Transverse colon (tissue), 4 donors: ENCODE results near the gene SPATA31E1. TPM values are rescaled to one million over a fixed set of nuclear protein-coding genes. Genes with fewer than 3 reads are reported as not detected.

Source experiments
- DNase-seq: peaks from one replicate; pipeline ENCODE4 v3.0.0-alpha.2; 2019
- H3K27ac ChIP-seq, 4 donors: fragments of 200-600 bp; sonication (generic); 2 replicates each; pipeline ENCODE4 v1.5.1; 2016 to 2018; ENCODE audit warnings: inconsistent platforms in 4 of 4
- H3K27me3 ChIP-seq: fragments of 200-600 bp; sonication (generic); 2 replicates; pipeline ENCODE4 v1.5.1; 2017; ENCODE audit warnings: inconsistent platforms
- H3K36me3 ChIP-seq, 4 donors: fragments of 200-600 bp; sonication (generic); 2 replicates each; pipeline ENCODE4 v1.5.1; 2017 to 2019; ENCODE audit warnings: inconsistent platforms in 4 of 4
- H3K4me1 ChIP-seq, 4 donors: fragments of 200-600 bp; sonication (generic); 2 replicates each; pipeline ENCODE4 v1.5.1; 2017 to 2020; ENCODE audit warnings: inconsistent platforms in 4 of 4
- H3K4me3 ChIP-seq, 4 donors: fragments of 200-600 bp; sonication (generic); 1 replicate in 1 of 4; 2 replicates in 3 of 4; pipeline versions ENCODE4 v1.5.1 to v1.6.1; 2017 to 2019; ENCODE audit warnings: inconsistent platforms in 4 of 4
- H3K9me3 ChIP-seq, 2 donors: fragments of 200-600 bp; sonication (generic); 2 replicates each; pipeline ENCODE4 v1.5.1; 2017 to 2019; ENCODE audit warnings: inconsistent platforms in 2 of 2
- EP300 ChIP-seq: sonication (generic); formaldehyde crosslinking; IDR thresholded peaks from one replicate; pipeline ENCODE4 v1.6.1; 2017; ENCODE audit warnings: antibody characterized with exemption, low read depth
- POLR2A ChIP-seq: fragments of 450-650 bp; IDR thresholded peaks from one replicate; pipeline ENCODE4 v1.6.1; 2016; ENCODE audit warnings: antibody characterized with exemption, mild to moderate bottlenecking, moderate library complexity
- POLR2AphosphoS5 ChIP-seq, 3 donors: sonication (generic); formaldehyde crosslinking; IDR thresholded peaks; one replicate each; pipeline ENCODE4 v1.6.1; 2016; ENCODE audit warnings: antibody characterized with exemption in 3 of 3
- WGBS, 2 donors: methylation state at CpG; one replicate each; pipeline ENCODE4 v1.1.5; 2018; ENCODE audit warnings: low coverage in 1 of 2; 5-methylcytosine and 5-hydroxymethylcytosine counted together
- in situ Hi-C, 4 donors: fragments of 200-750 bp; cut with MboI; loops; one replicate each; pipeline versions ENCODE4 v1.15.0 to v1.15.1; 2017; ENCODE audit warnings: low sequenced_read_pairs in 3 of 4, low pct_ligation_motif_present in 1 of 4, low pct_unique_long_range_greater_than_20kb in 1 of 4
- intact Hi-C: fragments of 100-400 bp; cut with DNase I; formaldehyde crosslinking; loops from one replicate; pipeline ENCODE4 v1.15.1; 2023; ENCODE audit warnings: low total_unique reads
- total RNA-seq, 4 donors: library from RNA; depleted of rRNA; stranded (reverse); fragments of >200 nt; gene quantifications; one replicate each; pipeline ENCODE4 v1.1.0, GENCODE V29; 2016
- TF ChIP-seq, protein P1 (sequence below), 5 experiments: fragments of 200-600 bp in 3 of 5; fragments of 450-650 bp in 2 of 5; sonication (generic) in 3 of 5; IDR thresholded peaks; 1 replicate in 2 of 5; 2 replicates in 3 of 5; pipeline ENCODE4 v1.5.1; 2016 to 2017; ENCODE audit warnings: antibody characterized with exemption in 5 of 5, inconsistent platforms in 3 of 5, mild to moderate bottlenecking in 2 of 5, moderate library complexity in 1 of 5

Gene SPATA31E1
- total RNA-seq, 4 donors from 2014 or later = not detected

DNA sequence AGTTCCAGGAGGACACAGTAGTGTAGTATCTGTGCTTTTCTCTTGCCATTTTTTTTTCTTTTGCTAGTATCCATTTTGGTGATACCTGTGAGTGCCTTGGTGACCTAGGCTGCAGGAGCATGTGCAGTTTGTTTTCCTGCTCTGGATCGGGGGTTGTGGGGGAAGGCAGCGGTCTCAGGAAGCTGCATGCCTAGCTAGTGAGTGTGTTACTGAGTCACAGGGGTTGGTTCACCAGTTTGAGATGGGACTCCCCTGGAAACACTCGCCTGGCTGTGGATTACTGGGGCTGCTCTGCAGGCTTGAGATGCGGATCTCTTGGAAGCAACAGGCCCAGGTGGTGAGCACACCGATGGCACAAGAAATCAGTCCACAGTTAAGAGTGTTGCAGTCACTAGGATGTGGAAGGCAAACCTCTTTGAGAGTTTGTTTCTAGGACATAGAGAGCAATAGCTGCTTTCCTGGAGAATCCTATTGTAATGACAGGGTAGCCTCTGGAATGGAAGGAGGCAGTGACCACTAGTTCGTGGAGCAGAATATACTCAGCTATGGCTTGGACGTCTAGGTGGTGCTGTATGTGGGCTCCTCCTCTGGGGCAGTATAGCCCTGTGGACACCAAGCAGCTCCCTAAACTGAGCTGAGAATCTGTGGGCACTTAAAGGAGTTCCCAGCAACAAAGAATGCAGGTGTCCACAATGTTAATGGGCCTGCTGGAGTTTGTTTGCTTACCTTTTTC lies 20.0 kb upstream of the SPATA31E1 start:
- no peak overlapping the region for H3K4me3 ChIP-seq
- no peaks in the 10 kb centered on the region for H3K27me3 ChIP-seq
- TF ChIP-seq POLR2AphosphoS5 (IDR thresholded peaks at IDR 0.05) (no peak), POLR2A (no peak), EP300 (no peak)
- TF ChIP-seq, protein P1, sequence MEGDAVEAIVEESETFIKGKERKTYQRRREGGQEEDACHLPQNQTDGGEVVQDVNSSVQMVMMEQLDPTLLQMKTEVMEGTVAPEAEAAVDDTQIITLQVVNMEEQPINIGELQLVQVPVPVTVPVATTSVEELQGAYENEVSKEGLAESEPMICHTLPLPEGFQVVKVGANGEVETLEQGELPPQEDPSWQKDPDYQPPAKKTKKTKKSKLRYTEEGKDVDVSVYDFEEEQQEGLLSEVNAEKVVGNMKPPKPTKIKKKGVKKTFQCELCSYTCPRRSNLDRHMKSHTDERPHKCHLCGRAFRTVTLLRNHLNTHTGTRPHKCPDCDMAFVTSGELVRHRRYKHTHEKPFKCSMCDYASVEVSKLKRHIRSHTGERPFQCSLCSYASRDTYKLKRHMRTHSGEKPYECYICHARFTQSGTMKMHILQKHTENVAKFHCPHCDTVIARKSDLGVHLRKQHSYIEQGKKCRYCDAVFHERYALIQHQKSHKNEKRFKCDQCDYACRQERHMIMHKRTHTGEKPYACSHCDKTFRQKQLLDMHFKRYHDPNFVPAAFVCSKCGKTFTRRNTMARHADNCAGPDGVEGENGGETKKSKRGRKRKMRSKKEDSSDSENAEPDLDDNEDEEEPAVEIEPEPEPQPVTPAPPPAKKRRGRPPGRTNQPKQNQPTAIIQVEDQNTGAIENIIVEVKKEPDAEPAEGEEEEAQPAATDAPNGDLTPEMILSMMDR (IDR thresholded peaks at IDR 0.05) = no peak
- DNase-seq = no peak
- in situ Hi-C loops = no loop called here
- H3K9me3 ChIP-seq = peaks cover 0 to 3% of the 10 kb centered on the region in 2 donors
- WGBS, 2 donors = 78 to 80% methylated on average over 1 to 7 of the region's 7 CpGs
- H3K27ac ChIP-seq = no peak overlapping the region
- intact Hi-C loops = no loop called here
- H3K36me3 ChIP-seq = no peaks in the 10 kb centered on the region
- H3K4me1 ChIP-seq = peaks cover 0 to 7% (median 1%) of the 10 kb centered on the region in 4 donors

DNA sequence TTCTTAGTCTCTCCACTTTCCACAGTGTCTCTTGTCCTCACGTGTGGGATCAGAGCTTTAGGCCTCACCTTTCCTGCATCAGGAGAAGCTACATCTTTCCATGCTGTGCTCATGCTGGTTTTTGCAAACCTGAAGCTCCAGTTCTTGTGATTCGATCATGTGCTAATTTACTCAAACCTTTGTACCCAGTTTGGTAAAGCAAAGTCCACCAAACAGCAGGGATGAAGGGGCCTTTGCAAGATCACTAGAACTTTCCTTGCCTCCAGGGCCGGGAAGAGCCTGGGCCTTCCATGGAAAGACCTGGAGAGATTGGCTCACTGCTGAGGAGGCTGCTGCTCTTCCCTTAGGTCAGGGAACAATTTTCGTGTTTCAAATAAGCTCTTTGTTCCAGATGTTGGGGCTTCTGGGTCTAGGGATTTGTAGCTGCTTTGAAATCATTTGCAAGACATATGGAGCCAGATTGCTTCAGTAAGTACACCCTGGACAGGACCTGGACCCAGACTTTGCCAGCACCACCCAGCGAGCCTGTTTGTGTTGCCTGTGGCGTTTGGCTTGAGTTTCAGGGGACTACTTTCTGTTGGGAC lies 18.7 kb upstream of the SPATA31E1 start:
- H3K36me3 ChIP-seq = no peaks in the 10 kb centered on the region
- WGBS, 2 donors = 61 to 70% methylated on average over 4 to 6 of the region's 6 CpGs
- no peak overlapping the region for H3K27ac ChIP-seq

DNA sequence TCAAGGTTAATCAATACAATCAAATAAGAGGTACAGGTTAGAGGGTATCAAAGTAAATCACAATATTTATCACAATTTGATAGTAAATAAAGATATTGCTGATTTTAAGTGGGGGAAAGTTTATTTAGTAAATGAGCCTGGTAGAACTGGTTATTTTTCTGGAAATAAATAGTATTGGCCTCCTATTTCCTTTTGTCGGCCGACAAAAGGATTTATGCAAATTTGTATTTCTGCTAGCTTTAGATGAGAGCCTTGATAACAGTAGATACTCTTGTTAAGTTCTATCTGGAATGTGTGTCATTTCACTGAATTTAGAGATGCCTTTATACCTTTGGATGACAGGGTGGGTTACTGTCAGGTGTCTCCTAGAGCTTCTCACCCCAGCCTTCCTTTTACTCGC lies 17.8 kb upstream of the SPATA31E1 start:
- intact Hi-C loops = no loop called here
- TF ChIP-seq EP300 (no peak), POLR2A (no peak), POLR2AphosphoS5 (IDR thresholded peaks at IDR 0.05) (no peak)
- TF ChIP-seq, protein P1 (IDR thresholded peaks at IDR 0.05) = no peak
- Histone ChIP-seq H3K27me3 (no peaks in the 10 kb centered on the region), H3K9me3 (peaks cover 0 to 3% of the 10 kb centered on the region in 2 donors), H3K4me3 (no peak overlapping the region), H3K27ac (no peak overlapping the region), H3K36me3 (no peaks in the 10 kb centered on the region), H3K4me1 (peaks cover 0 to 7% (median 1%) of the 10 kb centered on the region in 4 donors)
- in situ Hi-C loops = no loop called here
- no peak for DNase-seq
- WGBS, 2 donors = 89 to 92% methylated on average over 3 of the region's 3 CpGs

More for the DNA sequence above, 18.7 kb upstream of the SPATA31E1 start:
- TF ChIP-seq EP300 (no peak), POLR2A (no peak), POLR2AphosphoS5 (IDR thresholded peaks at IDR 0.05) (no peak)
- TF ChIP-seq, protein P1 (IDR thresholded peaks at IDR 0.05) = no peak
- peaks cover 0 to 3% of the 10 kb centered on the region in 2 donors for H3K9me3 ChIP-seq
- intact Hi-C loops (no loop called here), in situ Hi-C loops (no loop called here)
- H3K4me3 ChIP-seq = no peak overlapping the region
- peaks cover 0 to 7% (median 1%) of the 10 kb centered on the region in 4 donors for H3K4me1 ChIP-seq
- H3K27me3 ChIP-seq = no peaks in the 10 kb centered on the region
- no peak for DNase-seq

DNA sequence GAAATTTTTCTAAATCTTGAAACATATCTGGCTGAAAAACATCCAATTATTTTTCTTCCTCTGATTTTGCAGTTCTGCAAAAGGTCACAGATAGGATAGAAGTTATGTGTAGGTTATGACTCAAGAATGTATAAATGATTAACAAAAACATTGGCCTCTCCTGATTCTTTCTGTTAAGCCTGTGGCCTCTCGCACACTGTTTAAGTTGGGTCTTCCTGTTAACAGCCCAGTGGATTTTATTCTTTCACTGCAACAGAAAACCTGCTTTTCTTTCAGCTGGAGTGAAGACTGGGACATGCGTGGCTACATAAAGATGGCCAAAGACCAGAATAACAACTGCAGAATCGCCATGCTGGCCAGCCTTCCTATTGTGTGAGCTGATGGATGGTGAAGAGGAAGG lies 17.1 kb upstream of the SPATA31E1 start:
- no peak for DNase-seq
- intact Hi-C loops = no loop called here
- in situ Hi-C loops = no loop called here
- Histone ChIP-seq H3K4me3 (no peak overlapping the region), H3K36me3 (no peaks in the 10 kb centered on the region), H3K4me1 (peaks cover 0 to 7% (median 1%) of the 10 kb centered on the region in 4 donors), H3K9me3 (peaks cover 0 to 3% of the 10 kb centered on the region in 2 donors), H3K27ac (peak overlapping the region in 1 of 4 donors; percentile 23), H3K27me3 (no peaks in the 10 kb centered on the region)
- TF ChIP-seq, protein P1 (IDR thresholded peaks at IDR 0.05) = no peak
- TF ChIP-seq POLR2A = no peak
- TF ChIP-seq POLR2AphosphoS5 (IDR thresholded peaks at IDR 0.05) = no peak
- TF ChIP-seq EP300 = no peak
- 46 to 83% methylated on average over 1 to 3 of the region's 3 CpGs for WGBS, 2 donors
